PC-3 (cell line): Measurements from ENCODE around the gene ATXN10. TPM values are rescaled to one million over a fixed set of nuclear protein-coding genes. Genes with fewer than 3 reads are reported as not detected.

Experiments
- ATAC-seq: fragments of 200-7000 bp; cut with Tn5 transposase; 2 replicates; pipeline ENCODE4 v1.9.1; 2020; ENCODE audit warnings: mild to moderate bottlenecking, moderate library complexity
- BruUV-seq: library from RNA; stranded (reverse); fragments of 400-500 nt; replicated peaks from 2 replicates; lab custom pipeline; 2021; lab: Mats Ljungman, UMichigan
- CTCF ChIA-PET: fragments of 300-600 bp; sonication (Branson Sonifier 250); formaldehyde crosslinking; loops from one replicate; lab custom pipeline; 2022; ENCODE audit warnings: antibody characterized with exemption; lab: Charles Lee
- POLR2A ChIA-PET: fragments of 300-600 bp; sonication (Branson Sonifier 250); formaldehyde crosslinking; loops from one replicate; lab custom pipeline; 2022; ENCODE audit warnings: antibody characterized with exemption; ENCODE audit not compliant: unreplicated experiment; lab: Charles Lee
- DNase-seq: peaks from one replicate; pipeline ENCODE4 v3.0.0-alpha.2; 2015
- H2AFZ ChIP-seq: fragments of 300-600 bp; sonication (generic); 2 replicates; pipeline ENCODE4 v1.6.0; 2016; ENCODE audit warnings: antibody characterized with exemption, low read length
- H3F3A ChIP-seq: fragments of 300-600 bp; sonication (generic); one replicate; pipeline ENCODE4 v1.6.0; 2017; ENCODE audit warnings: antibody characterized with exemption, low read length, control low read depth, mild to moderate bottlenecking; ENCODE audit not compliant: unreplicated experiment
- H3K27ac ChIP-seq: fragments of 300-600 bp; sonication (generic); 2 replicates; pipeline ENCODE4 v1.5.1; 2016; ENCODE audit warnings: mild to moderate bottlenecking, low read length
- H3K27me3 ChIP-seq: fragments of 300-600 bp; sonication (generic); 2 replicates; pipeline ENCODE4 v1.6.1; 2016; ENCODE audit warnings: low read length, mixed read lengths
- H3K36me3 ChIP-seq: fragments of 300-600 bp; sonication (generic); 2 replicates; pipeline ENCODE4 v1.6.1; 2016; ENCODE audit warnings: low read depth, mixed run types, low read length, mixed read lengths
- H3K4me1 ChIP-seq: fragments of 300-600 bp; sonication (generic); 2 replicates; pipeline ENCODE4 v1.5.1; 2016; ENCODE audit warnings: low read length; ENCODE audit not compliant: insufficient read depth
- H3K4me2 ChIP-seq: fragments of 300-600 bp; sonication (generic); 2 replicates; pipeline ENCODE4 v1.6.0; 2016; ENCODE audit warnings: low read length
- H3K4me3 ChIP-seq: fragments of 300-600 bp; sonication (generic); 2 replicates; pipeline ENCODE4 v1.5.1; 2016; ENCODE audit warnings: mild to moderate bottlenecking, low read length, mixed read lengths
- H3K79me2 ChIP-seq: fragments of 300-600 bp; sonication (generic); 2 replicates; pipeline ENCODE4 v1.6.1; 2017; ENCODE audit warnings: low read length, mixed read lengths
- H3K9ac ChIP-seq: fragments of 300-600 bp; sonication (generic); 2 replicates; pipeline ENCODE4 v1.6.0; 2016; ENCODE audit warnings: mild to moderate bottlenecking, low read length
- H3K9me2 ChIP-seq: fragments of 300-600 bp; sonication (generic); replicated peaks from 2 replicates; pipeline ENCODE4 v1.6.1; 2016; ENCODE audit warnings: mixed run types, low read length, mixed read lengths
- H3K9me3 ChIP-seq: fragments of 300-600 bp; sonication (generic); 2 replicates; pipeline ENCODE4 v1.6.1; 2016; ENCODE audit warnings: low read length, mixed read lengths
- H4K20me1 ChIP-seq: fragments of 300-600 bp; sonication (generic); 2 replicates; pipeline ENCODE4 v1.6.1; 2016; ENCODE audit warnings: low read length, mixed read lengths
- CTCF ChIP-seq: fragments of 300-600 bp; sonication (generic); conservative IDR thresholded peaks from 2 replicates; pipeline ENCODE4 v1.5.1; 2017; ENCODE audit warnings: antibody characterized with exemption, low read depth, mild to moderate bottlenecking, low read length
- EZH2 ChIP-seq: fragments of 300-600 bp; sonication (generic); IDR thresholded peaks from one replicate; pipeline ENCODE4 v1.6.1; 2017; ENCODE audit warnings: antibody characterized with exemption, mild to moderate bottlenecking, low read length; ENCODE audit not compliant: unreplicated experiment
- EZH2phosphoT487 ChIP-seq: fragments of 300-600 bp; sonication (generic); IDR thresholded peaks from 2 replicates; pipeline ENCODE4 v1.6.1; 2018; ENCODE audit warnings: mild to moderate bottlenecking, antibody characterized with exemption, low read length, borderline replicate concordance
- intact Hi-C: fragments of 100-400 bp; cut with micrococcal nuclease; formaldehyde crosslinking; loops from 2 replicates; pipeline ENCODE4 v1.9.0; 2023
- total RNA-seq: library from RNA; depleted of rRNA; stranded (reverse); fragments of >200 nt; gene quantifications from 2 replicates; pipeline ENCODE4 v1.2.3, GENCODE V29; 2014

The ATXN10 gene
- total RNA-seq, 1 experiment from 2014 or later = 40.6 TPM

- ChIA-PET POLR2A (no interaction called here), CTCF (no interaction called here)
Measured at GRCh38 chr22:45817745-45818423, 146.2 kb downstream of the ATXN10 start.

GRCh38 chr22:45818424-45819085, 146.9 kb downstream of the ATXN10 start:
- Histone ChIP-seq H3K9me3 (no peaks in the 10 kb centered on the region), H4K20me1 (no peaks in the 10 kb centered on the region), H3F3A (no peaks in the 10 kb centered on the region), H3K9me2 (no peaks in the 10 kb centered on the region), H3K36me3 (no peaks in the 10 kb centered on the region), H3K4me2 (no peak overlapping the region), H3K27me3 (no peaks in the 10 kb centered on the region), H3K79me2 (no peaks in the 10 kb centered on the region), H3K27ac (no peak overlapping the region), H2AFZ (no peak overlapping the region), H3K4me1 (no peaks in the 10 kb centered on the region), H3K9ac (no peak overlapping the region), H3K4me3 (no peak overlapping the region)
- ChIA-PET POLR2A (no interaction called here), CTCF (no interaction called here)
- BruUV-seq = no TSS peak
- no peak for DNase-seq
- intact Hi-C loops = no loop called here
- ATAC-seq = no peak
- TF ChIP-seq EZH2 (no peak), EZH2phosphoT487 (no peak), CTCF (no peak)

More at GRCh38 chr22:45817745-45818423, 146.2 kb downstream of the ATXN10 start:
- Histone ChIP-seq H3K9me3 (no peaks in the 10 kb centered on the region), H2AFZ (no peak overlapping the region), H3K4me2 (no peak overlapping the region), H3F3A (no peaks in the 10 kb centered on the region), H3K36me3 (no peaks in the 10 kb centered on the region; the same call in 1 of the 2 replicates), H3K27ac (no peak overlapping the region), H3K4me1 (no peaks in the 10 kb centered on the region), H3K9ac (no peak overlapping the region), H3K79me2 (no peaks in the 10 kb centered on the region), H4K20me1 (no peaks in the 10 kb centered on the region), H3K27me3 (no peaks in the 10 kb centered on the region), H3K4me3 (no peak overlapping the region), H3K9me2 (no peaks in the 10 kb centered on the region)
- DNase-seq = no peak
- TF ChIP-seq EZH2phosphoT487 (no peak), EZH2 (no peak), CTCF (no peak)
- intact Hi-C loops = no loop called here
- BruUV-seq = no TSS peak
- ATAC-seq = no peak

DNA sequence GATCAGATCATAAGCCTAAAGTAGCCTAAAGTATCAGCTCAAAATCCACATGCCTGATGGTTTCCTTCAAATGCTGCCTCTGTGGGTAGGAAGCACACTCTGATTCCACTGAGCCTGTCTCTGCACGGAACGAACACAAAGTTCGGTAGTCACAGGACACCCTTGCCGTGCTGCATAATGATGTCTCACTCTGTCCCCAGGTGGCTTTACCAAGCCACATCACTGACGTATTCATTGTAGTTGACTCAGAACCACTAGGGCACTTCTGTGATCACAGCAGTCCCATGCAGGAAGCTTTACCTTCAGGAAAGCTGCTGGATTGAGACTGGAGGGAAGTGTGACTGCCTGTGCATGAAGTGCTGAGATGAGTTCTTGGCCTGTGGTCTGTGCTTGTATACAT, 147.7 kb downstream of the ATXN10 start:
- H3K9ac ChIP-seq = no peak overlapping the region
- TF ChIP-seq EZH2phosphoT487 = no peak
- no peak for TF ChIP-seq CTCF
- TF ChIP-seq EZH2 = no peak
- H4K20me1 ChIP-seq = no peaks in the 10 kb centered on the region
- H3K9me3 ChIP-seq = no peaks in the 10 kb centered on the region
- DNase-seq (no peak), ATAC-seq (no peak)
- no peaks in the 10 kb centered on the region for H3K27me3 ChIP-seq
- no peaks in the 10 kb centered on the region for H3K36me3 ChIP-seq
- no peak overlapping the region for H3K4me2 ChIP-seq
- no peak overlapping the region for H3K4me3 ChIP-seq
- CTCF ChIA-PET = no interaction called here
- H3F3A ChIP-seq = no peaks in the 10 kb centered on the region
- H2AFZ ChIP-seq = no peak overlapping the region
- intact Hi-C loops = no loop called here
- no peaks in the 10 kb centered on the region for H3K79me2 ChIP-seq
- no peaks in the 10 kb centered on the region for H3K4me1 ChIP-seq
- no TSS peak for BruUV-seq
- H3K9me2 ChIP-seq = no peaks in the 10 kb centered on the region
- H3K27ac ChIP-seq = no peak overlapping the region
- POLR2A ChIA-PET = no interaction called here
